Stimulated activated CD8-positive, alpha-beta memory T cell treated with anti-CD3 and anti-CD28 coated beads, Interleukin-2, amount 100 ng/mL, for 48 hours (primary cell): ENCODE measurements around the gene CSF1R.

Experiments used
- DNase-seq, 2 donors: peaks; one replicate each; pipeline ENCODE4 v3.0.0-alpha.2; 2020; ENCODE audit warnings: low read depth in 2 of 2

CSF1R gene

DNA sequence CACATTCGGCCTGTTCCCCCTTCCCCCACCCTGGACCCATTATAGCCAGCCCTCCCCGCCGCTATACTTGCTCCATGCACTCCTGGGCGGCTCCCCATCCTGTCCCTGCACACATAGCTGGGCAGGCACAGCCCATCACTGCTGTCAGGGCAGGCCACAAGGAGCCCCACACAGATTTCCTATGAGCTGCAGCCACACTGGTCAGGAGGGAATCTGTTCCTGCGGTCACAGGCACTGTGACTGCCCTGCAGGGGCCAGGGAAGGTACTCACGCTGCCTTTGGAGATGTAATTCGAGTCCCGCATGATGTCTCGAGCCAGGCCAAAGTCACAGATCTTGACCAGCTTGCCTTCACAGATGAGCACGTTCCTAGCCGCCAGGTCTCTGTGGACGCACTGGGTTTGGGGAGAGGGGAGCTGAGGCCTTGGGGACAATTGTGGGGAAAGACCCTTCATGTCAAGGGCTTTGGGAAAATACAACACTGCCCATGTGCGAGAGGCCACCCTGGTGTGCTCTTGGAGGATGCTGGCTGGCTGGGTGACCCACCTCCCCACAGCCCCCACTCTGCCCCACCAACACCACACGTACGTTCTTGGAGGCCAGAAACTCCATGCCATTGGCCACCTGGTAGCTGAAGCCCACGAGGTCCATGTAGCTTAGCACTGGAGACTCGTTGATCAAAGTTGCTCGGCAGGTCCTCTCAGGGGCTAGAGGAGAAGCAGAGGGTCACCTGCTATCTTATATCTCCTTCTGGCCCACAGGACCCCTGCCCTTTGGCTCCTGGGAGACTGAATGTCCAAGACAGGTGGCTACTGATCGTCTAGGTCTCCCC is 34.5 kb upstream of the CSF1R start:
- no peak for DNase-seq

DNA sequence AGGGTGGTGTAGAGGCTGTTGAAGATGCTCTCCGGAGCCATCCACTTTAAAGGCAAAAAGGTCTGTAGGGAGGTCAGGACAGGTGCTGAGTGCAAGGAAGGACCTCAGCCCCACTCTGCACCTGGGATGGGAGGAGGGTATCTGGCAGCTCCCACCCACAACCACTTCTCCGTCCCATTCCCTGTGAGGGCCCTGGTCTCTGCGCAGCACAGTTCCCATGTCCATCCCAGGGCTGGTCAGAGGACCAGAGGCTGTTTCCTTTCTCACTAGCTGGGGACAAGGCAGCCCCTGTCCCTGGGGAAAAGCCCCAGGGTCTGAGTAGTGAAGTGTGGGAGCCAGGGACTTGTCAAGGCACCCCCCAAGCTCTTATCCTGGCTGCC is 33.7 kb upstream of the CSF1R start:
- no peak for DNase-seq

DNA sequence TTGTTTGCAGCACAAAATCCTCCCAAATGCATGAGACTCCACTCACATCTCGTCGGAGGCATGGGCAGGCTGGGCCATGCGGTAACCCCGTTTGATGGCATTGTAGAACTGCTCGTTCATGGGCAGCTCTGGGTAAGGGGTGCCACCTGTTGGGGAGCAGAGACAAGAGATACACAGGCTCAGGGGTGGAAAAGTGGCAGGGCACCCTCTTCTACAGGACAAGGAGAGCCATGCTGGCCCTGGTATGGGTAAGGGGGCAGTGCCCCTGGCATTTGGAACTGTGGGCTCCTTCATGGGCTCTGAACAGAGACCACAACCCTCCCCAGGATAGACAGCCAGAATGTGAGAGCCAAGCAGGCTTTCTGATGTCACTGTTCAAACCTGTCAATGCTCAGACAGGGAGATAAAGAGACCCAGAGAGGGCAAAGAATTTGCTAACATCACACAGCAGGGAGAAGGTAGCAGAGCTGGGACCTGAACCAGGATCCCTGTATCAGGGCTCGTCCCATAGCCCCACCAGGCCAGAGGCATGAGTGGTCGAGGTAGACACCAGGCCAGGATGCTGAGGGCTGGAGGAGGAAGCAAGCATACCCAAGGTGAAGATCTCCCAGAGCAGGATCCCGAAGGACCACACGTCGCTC is 33.2 kb upstream of the CSF1R start:
- DNase-seq, result no peak

DNA sequence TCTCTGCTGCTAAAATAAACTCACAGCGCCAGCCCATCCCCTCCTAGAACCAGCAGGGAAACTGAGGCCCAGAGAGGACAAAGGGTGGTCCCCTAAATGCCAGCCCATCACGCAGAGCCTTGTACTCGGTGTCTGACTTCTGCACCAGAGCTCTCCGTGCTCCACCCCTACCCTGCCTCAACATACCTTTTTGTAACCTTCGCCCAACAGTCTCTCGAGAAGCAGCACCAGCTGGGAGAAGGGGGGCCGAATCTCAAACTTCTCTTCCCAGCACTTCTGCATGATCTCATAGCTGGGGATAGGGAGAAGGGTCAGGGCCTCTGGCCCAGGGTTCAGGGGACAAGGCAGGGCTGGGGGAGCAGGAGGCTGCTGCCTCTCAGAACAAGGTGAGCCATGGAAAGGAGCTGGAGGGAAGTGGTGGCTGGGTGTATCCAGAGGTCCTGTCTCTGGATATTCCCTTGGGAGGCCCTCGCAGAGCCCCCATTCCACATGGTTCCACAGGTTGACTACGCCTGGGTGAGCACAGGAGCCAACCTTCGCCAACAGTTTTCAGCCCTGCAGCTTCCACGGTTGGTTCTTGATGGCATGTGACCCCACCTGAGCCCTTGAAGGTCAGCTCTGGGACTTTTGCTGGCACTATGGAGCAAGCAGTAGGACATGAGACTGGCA is 32.3 kb upstream of the CSF1R start:
- no peak for DNase-seq

DNA sequence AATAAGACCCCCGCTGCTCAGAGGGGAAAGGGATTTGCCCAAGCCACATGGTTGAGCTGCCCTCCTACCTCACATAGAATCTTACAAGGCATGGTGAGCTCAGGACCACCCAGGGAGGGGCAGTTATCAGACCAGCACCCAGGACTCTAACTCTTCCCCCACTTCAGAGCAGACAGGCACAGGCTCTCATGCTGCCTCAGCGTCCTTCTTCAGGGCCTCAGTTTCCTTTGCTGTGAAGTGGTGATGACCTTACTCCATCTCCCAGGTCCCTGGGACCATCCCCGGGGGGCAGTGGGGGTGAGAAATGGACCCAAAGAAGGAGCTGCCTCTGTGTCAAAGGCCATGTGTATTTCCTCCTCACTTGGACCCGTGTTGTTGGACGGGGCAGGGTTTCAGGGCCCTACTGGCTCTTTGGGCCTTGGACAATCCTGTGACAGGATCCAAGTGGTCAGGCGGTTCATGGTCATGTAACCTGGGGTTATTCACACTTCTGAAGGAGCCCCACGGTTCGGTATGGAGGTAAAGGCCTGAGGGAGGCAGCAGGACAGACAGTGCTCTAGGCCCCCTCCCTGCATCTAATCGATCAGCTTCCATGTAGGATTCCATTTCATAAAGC is 31.7 kb upstream of the CSF1R start:
- no peak for DNase-seq

DNA sequence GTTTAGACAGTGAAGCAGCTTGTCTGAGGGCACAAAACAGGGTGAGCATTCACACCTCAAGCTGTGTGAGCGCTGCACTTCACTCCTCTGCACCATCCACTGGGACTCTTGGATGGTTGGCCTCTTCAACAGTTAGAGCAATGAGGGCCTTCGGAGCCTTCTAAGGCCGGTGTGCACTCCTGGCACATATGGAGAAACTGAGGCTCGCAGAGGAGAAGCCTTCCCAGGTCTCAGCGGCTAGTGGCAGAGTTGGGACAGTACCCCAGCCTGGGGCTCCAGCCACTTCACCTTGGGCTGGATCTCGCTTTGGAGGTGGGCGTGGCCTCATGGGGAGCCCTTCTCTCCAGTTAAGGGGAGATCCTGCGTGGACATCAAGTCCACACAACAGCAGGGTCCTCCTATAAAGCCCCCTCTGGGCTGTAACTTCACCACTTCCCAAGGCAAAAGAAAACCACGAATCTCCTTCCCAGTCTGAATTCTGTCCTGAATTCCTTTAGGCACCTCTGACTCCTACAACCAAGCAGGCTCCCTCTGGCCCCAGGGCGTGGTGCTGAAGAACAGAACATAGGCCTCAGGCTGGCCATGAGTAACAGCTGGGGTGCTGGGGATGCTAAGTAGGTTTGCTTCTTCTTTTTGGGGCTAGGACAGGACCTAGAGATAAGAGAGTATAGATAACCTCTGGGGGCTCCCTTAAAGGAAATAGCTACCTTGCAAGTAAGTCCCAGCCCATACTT is 30.5 kb upstream of the CSF1R start:
- no peak for DNase-seq

DNA sequence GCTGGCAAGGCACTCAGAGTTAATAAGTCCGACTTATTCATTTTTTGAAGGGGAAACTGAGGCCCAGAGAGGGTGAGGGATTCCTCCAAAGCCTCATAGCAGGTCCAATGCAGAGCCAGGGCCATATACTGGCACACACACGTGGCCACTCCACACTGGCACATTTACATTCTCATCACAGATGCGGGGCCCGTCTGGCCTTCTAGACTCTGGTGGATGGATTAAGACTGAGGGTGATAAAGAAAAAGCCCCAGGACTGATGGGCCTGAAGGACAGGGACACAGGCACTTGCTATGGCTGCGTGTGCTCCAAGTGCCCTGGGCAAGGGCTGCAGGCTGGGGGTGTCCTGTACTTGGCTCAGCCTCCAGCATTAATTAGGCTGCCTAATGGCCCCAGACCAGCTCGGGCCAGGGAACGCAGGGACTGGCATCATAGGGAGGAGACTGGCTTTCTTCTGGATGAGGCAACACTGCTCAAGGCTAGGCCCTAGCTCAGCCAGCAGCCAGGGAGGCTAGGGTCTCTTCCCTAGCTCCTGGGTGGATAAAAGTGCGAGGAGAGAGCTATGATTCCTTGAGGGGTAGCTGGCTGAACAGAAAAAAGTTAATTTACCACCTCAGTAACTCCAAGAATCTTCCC is 28.5 kb upstream of the CSF1R start:
- DNase-seq, result no peak

DNA sequence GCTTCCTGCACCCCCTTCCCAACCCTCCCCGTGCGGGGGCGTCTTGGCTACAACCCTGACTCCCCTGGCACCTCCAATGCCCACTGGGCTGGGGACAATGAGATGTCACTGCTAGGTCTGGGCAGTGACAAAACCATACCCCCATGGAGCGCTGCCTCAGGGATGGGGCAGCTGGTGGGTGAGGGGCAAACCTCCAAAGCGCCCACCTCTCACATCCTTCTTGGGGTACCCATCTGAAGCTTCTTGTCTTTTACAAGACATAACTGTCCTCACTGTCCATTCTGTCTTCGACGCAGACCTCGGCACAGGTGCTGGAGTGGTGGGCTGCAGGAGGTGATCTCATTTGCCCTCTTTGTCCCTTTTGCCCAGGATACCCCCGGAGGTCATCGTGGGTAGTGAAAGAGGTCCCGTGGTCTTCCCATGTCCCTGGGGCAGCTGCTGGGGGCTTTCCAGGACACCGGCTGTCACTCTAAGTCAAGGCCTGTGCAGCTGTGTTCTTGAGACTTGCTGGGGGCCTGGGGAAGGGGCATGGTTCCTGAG is 27.8 kb upstream of the CSF1R start:
- no peak for DNase-seq

DNA sequence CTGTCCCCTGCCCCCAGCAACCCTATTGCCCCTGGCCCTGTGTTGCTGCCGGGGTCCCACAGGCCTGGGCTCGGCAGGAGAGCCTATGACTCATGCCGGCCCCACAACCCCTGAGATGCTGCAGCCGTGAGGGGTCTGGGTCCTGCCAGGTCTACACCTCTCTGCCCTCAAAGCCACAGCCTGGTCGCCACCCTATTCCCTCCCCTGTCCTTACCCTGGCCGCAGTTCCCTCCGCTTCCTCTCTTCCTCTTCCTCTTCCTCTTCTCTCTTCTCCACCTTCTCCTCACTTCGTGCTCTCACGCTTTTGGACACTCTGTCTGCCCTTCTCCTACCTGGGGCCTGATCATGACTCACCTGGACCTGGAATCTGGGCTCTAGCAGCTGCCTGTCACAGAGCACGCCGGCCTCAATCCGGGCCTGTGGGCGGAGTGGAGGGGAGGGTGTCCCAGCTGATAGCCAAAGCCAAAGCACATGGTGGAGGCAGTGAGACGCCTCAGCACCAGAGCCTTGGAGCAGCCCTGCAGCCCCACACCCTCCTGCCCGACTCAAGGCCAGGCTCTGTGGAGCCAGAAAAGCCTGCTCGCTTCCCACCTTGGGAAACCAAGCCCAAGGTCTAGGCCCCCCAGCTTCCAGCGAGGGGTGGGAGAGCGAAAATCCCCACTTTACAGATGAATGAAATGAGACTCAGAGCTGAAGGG is 26.8 kb upstream of the CSF1R start:
- no peak for DNase-seq

DNA sequence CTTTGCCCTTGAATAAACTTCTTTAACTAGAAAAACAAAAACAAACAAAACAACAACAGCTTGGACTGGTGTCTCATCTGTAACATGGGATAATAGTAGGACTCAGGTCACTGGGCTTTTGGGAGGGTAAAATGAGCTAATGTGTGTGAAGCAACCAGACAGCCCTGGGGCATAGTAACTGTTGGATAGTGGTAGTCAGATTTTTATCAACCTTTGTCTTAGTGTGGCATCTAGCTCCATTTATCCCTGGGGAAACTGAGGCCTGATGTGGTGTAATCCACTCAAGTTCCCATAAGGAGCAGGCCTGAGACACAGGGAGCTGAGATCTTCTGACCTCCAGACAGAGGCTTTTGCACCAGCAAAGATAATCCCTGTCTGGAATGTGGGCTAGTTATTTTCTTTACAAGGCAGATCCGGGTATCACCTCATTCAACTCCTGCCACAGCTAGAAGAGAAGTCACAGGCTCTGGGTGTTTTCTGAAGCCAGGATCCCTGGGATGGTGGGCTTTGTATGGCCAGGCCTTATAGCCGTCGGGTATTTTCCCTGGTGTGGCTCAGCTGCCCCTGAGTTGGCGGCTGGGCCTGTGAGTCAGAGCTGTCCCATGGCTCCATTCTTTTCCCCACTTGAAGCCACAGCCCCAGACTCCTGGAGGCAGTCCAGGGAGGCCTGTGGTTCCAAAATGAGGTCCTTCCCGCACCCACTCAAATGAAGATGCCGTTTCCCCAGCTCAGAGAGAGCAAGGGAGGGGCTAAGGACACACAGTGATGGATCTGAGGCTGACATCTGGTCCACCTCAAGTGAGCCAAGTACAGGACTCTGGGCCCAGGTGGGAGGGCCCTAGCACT is 26.1 kb upstream of the CSF1R start:
- DNase-seq, result no peak

DNA sequence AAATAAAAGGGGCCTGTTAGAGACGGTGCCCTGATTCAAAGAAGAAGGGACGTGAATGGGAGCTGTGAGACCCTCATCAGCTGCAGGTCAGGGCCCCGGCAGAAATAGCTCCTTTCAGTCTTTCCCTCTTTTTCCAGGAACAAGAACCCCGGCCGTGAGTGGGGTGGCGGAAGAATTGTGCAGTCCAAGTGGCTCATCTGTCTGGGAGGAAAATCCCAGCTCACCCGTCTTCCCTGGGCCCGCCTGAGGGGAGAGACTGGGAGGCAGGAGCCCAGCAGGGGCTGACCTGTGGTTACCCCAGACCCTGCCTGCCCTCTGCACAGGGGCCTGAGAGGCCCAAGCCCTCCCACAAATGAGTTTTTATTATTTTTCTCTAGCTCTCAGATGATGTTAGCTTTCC is 24.8 kb upstream of the CSF1R start:
- DNase-seq, result no peak

DNA sequence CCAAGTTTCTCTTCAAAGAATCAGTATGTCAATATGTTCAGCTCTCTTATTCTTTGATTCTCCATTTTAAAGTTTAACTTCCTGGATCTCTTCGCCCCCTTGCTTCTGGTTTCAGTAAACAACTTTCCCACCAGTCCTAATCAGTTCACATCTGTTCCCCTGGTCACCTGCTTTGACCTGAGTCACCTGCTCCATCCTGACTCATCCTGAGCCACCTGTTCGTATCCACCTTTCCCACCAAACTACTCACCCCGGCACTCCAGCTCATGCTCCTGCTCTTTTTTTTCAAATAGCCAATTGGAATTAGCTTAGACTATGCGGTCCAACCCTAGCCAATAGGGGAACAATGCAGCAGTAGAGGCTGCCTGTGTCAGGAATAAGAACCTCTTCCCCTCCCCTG is 23.6 kb upstream of the CSF1R start:
- no peak for DNase-seq

DNA sequence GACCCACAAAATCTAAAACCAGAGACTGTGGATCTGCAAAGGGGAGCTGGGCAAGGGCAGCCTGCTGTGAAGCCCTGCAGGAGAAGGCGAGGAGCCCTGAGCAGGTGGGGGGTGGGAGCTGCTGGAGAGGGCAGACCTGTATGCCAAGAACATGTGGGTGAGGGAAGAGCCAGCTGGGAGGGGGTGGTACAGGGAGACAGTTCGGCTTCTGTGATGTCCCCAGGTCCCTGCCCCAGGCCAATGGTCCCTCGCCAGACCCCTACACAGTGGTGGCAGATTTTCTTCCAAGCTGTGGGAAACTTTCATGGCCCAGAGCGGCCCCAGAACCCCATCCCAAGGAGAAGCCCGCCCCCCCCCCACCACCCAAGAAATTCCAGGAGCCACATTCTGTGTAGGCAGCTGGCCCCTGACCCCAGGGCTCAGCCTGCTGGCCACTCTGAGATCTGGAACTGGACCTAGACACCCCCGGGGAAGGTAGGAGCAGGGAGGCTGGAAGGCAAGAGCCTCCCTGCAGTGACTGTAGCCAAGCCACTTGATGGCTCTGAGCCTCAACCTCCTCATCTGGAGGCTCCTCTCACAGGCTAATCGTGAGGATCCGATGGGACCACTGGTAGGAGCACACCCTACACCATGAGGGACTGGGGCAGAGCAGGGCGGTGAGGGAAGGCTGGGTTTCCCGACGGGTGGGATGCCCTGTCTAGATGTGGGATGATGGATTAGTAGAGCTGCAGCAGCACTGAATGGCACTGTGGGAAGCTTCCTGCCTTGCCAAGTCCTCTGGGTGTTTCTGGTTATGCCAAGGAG is 22.6 kb upstream of the CSF1R start:
- DNase-seq, result no peak

DNA sequence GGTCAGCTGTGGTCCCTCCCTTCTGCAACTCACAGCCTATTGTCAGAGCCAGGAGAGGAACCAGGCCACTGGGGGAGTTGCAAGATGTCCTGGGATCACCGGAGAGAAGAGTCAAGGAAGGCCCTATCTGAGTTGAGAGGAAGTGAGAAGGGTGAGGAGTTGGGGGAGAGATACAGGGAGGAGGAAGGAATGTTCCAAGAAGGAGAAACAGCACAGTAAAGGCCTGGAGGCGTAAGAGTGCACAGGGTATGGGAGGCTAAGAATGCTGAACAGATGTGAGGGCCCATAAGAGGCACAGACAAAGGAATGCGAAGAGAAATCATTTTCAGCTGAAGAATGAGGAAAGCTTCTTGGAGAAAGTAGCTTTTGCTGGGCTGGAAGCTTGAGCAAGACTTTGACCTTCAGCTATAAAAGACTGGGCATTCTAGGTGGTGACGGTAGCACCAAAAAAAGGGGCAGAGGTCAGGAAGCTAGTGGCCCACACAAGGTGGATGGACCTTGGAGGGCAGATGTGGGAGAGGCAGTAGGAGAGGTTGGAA is 21.6 kb upstream of the CSF1R start:
- DNase-seq, result no peak

DNA sequence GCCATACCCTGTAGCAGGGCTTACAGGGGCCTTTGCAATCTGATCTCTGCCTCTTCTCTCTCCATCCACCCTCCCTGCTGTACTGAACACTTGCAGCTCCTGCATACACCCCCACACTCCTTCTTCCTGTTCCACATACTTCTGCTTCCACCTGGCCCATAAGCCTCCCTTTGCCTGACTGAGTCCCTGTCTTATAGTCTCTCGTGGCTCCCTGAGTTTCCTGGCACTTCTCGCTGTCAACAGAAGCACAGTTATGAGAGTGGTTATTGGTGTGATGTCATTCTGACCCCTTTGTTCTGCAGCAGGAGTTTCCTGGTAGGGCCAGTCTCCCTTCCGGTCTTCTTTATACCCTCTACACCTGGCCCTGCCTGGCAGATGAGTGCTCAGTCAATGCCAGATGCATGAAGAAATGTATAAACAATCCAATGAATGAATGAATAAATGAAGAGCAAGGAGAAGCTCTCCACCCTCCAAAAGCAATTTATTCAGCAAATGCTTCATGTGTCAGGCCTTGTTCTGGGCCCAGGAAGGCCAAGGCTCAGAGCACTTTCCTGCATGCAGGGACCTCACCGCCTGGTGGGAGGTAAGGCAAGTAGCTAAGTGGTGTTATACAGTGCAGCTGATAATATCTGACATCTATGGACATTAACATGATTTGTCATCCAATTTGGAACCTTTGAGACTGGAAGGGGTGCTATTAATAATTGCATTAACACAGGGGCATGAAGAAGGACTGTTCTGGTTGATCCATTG is 20.5 kb upstream of the CSF1R start:
- DNase-seq, result no peak

DNA sequence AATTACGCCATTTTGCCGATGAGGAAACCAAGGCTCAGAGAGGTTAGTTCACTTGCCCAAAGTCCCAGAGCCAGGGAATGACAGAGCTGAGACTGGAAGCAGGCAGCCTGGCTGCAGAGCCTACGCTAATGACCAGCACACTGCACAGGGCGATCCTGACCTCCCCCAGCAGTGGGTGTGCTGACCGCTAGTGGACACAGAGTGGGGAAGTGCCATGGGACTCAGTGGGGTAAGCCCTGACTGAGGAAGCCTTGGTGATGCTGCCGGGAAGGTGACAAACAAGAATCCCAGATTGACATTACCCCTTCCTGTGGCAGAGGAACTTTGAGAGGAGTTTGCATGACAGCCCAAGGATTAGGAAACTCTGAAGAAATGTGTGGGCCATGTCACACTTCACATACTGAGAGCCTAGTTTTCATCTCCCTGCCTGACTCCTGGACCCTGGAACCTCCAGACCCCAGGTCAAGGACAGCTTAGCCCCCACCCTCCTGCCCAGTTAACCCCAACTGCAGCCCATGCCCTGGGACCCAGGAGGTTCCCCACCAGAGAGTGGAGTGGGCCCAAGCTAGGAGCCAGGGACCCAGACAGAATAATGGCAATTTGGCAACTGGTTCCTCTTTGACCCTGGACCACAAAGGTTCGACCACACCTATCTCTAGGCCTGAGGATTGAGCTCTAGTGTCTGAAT is 19.7 kb upstream of the CSF1R start:
- DNase-seq, result no peak

DNA sequence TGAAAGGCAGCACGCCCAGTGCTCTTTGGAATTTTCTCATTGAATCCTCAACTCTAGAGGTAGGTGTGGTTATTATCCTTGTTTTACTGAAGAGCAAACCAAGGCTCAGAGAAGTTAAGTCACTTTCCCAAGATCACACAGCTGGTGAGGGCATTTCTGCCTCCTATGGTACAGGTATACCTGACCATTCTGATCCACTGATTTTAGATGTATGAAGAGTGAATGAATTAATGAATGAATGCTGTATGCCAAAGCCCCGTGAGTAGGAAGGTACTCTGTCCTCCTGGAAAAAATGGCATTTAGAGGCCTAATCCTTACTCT is 18.2 kb upstream of the CSF1R start:
- DNase-seq, result no peak
